ENCODE results near the gene APMAP.
"Not testable (repeated sequence)": the region's sequence is repeated elsewhere in the genome, so short reads cannot be mapped to it uniquely, and the experiment has no call there.

Gene APMAP

GRCh38 chr20:24929867-24930723, 62.5 kb downstream of the APMAP start:
- DNase-seq, result peak; percentile 98

GRCh38 chr20:24929259-24929658, 63.3 kb downstream of the APMAP start:
- not testable (repeated sequence) for DNase-seq

DNA sequence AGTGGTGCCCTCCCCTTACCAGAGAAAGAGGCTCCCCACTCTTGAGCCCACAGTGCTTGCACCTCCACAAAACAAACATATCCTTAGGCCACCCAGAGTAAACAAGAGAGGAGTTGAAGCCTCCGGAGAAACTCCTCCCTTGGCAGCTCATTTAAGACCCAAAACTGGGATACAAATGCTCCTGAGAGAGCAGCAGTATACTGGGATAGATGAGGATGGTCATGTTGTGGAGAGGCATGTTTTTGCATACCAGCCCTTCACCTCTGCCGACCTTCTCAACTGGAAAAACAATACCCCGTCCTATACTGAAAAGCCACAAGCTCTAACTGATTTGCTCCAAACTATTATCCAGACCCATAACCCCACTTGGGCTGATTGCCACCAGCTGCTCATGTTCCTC, 71.8 kb downstream of the APMAP start:
- DNase-seq, result not testable (repeated sequence)

GRCh38 chr20:24919665-24920064, 72.9 kb downstream of the APMAP start:
- not testable (repeated sequence) for DNase-seq

GRCh38 chr20:24918579-24919566, 73.7 kb downstream of the APMAP start:
- no peak for DNase-seq

DNA sequence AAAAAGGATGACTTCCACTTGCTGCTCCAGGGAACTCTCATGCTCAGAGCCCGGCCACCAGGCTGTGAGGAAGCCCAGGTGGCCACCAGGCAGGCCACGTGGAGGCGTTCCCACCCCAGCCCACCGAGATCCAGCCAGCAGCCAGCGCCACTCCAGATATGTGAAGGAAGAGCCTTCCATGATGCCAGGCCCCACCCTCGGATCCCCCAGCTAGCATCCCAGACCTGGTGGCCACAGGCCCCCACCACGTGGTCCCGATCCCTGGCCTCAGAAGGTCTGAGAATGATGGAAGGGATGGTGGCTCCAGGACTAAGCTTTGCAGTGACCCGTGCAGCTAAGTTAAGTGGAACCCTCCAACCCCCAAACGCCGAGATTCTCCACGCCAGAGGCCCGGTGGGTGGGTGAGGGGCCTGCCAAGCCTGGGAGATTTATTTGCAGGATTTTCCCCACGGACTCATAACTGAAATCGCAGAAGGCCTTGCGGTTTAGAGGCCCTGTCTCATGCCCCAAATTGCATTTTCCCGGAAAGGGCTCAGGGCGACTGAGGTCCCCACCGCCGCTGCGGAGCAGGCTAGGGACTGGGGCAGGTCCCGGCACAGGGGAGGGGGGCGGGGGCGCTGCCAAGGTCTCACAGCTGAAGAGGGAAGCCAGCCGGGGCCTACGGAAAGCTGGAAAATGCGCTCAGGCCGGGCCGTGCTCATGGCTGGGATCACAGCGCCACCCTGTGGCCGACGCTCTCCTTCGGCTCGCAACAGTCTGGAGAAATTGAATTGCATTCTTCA, 74.6 kb downstream of the APMAP start:
- DNase-seq, result peak; percentile 80

GRCh38 chr20:24917056-24917455, 75.5 kb downstream of the APMAP start:
- no peak for DNase-seq

- no peak for DNase-seq
Observed at GRCh38 chr20:24916412-24916811, 76.1 kb downstream of the APMAP start.

DNA sequence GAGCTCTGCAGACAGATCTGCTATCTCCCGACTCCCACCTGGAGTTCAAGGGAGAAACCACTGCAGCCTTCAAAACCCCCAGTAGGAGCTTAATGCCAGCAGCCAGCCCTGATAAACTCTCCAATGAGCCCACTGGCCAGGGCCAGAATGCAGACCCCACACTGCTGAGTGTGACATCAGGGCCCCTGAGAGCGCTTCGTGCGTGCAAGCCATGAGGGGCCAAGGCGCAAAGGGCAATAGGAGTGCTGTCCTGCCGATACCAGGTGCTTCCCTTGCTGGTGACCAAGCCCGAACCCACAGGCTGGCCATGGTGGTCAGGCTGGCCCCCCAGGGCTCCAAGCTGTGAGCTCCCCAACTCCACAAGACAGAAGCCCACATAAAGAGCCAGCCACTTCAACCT, 76.7 kb downstream of the APMAP start:
- DNase-seq, result no peak

DNA sequence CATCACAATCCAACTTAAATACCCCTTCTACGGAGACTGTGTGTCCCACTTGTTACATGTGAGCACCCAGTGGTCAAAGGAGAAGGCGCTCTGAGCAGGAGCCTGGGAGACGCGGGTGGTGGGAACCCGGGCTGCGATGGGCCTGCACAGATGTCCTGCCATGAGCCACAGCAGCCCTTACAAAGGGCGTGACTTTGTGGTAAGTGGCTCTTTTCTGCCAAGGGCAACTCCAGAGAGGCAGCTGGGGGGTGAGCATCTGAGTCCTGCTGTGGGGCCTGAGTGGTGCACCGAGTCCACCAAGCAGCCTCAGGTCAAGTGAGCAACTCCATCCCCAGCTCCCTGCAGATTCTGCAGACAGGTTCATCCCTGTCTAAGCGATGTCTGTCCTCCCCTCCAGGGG, 77.1 kb downstream of the APMAP start:
- DNase-seq, result no peak

DNA sequence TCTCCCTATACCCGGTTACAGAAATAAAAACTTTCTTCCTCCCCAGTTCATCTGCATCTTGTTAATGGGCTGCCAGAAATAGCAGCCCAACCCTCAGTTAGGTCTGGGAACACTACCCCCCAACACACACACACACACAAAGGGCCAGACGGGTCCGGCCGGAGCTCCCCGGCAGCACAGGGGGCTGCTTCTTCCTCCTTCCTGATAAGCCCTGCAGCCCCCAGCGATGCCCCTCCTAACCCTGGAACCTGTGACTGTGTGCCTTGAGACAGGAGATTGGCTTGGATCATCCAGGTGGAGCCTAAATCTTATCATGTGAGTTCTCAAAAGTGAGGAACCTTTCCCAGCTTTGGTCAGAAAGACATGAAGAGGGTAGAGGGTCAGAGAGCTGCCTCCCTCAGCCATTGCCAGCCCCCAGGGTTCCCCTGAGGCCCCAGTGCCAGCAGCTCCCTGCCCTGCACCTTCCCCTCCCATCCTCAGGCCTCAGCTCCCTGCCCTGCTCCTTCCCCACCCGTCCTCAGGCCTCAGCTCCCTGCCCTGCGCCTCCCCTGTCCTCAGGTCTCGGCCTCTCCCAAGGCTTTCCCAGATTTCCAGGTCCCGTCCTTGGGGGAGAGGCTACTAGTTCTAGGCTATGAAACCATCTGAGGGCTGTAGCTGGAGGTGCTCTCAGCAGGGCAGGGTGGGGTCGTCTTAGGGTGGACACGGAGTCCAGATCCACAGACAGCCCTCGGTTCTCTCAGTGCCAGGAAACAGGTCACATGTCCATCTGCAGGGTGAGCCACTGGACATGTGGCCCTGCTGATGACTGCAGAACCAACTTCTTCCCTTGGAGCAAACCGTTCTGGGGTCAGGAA, 77.9 kb downstream of the APMAP start:
- no peak for DNase-seq

DNA sequence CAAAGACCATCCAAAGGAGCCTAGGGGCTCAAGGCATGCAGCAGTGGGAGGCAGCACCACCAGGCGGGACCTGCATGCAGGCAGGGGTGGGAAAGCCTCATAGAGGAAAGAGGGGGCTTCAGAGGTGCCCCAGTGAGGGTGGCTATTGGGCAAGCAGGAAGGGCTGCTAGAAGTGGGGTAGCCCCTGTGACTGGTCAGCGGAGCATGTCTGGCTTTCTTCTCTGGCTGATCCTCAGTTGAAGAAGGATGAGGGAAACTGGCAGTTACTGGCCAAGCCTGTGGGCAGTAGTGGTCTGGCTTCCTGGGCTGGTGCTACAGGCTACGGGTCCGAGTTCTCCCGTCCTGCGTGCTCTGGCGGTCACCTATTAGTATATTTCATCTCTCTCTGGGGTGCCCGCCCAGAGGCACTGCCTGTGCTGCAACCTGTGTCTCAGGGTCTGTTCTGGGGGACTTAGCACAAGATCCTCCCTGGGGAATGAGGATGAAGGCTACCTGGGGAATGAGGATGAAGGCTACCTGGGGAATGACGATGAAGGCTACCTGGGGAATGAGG, 79.4 kb downstream of the APMAP start:
- DNase-seq, result no peak
